Measurements from ENCODE around the gene ZNRF3. TPM values are rescaled to one million over a fixed set of nuclear protein-coding genes. Genes with fewer than 3 reads are reported as not detected.

Gene ZNRF3
- total and polyA plus RNA-seq, 2 donors (not counting 1 experiment from before 2014, with no cell fraction given): 0.21 to 0.71 TPM

GRCh38 chr22:29050457-29050856 lies 167.1 kb downstream of the ZNRF3 start:
- intact Hi-C loops (cut with micrococcal nuclease): no loop called here
- peaks cover under 1% of the 10 kb centered on the region for H3K27me3 Mint-ChIP-seq
- no peak overlapping the region for H3K9ac ChIP-seq (ENCODE audit: low read length)
- H3K27ac ChIP-seq (ENCODE audit: low read length in 2 of 2): no peak overlapping the region
- POLR2A ChIA-PET: no interaction called here
- H3K4me3 Mint-ChIP-seq: no peak overlapping the region
- H3K27ac Mint-ChIP-seq: no peak overlapping the region
- no peaks in the 10 kb centered on the region for H4K20me1 ChIP-seq (ENCODE audit: control insufficient read depth, insufficient read depth, low read length, poor library complexity, severe bottlenecking)
- no peaks in the 10 kb centered on the region for H3K79me2 ChIP-seq (ENCODE audit: control insufficient read depth, insufficient read depth, low read length)
- H3K36me3 ChIP-seq (replicated peaks in 1 of 2; ENCODE audit: control extremely low read depth in 1 of 2, control insufficient read depth in 1 of 2, extremely low read depth in 1 of 2, insufficient read depth in 2 of 2, low read length in 1 of 2): no peaks in the 10 kb centered on the region
- no peak overlapping the region for H3K4me2 ChIP-seq (replicated peaks; ENCODE audit: low read depth, low read length, poor library complexity, severe bottlenecking)
- H3K9me3 Mint-ChIP-seq (ENCODE audit: insufficient read depth): no peaks in the 10 kb centered on the region
- no peaks in the 10 kb centered on the region for H3K27me3 ChIP-seq (replicated peaks in 1 of 4; ENCODE audit: control extremely low read depth in 1 of 4, control insufficient read depth in 3 of 4, insufficient read depth in 4 of 4, low read length in 3 of 4)
- H3K4me1 ChIP-seq (ENCODE audit: control insufficient read depth in 2 of 2, insufficient read depth in 2 of 2, low read length in 2 of 2): no peaks in the 10 kb centered on the region
- no peaks in the 10 kb centered on the region for H3K9me3 ChIP-seq (ENCODE audit: control extremely low read depth in 1 of 3, control insufficient read depth in 2 of 3, insufficient read depth in 1 of 3, low read length in 2 of 3)
- H3K4me3 ChIP-seq (ENCODE audit: control extremely low read depth in 1 of 5, extremely low read depth in 1 of 5, insufficient read depth in 1 of 5, low read depth in 2 of 5, low read length in 4 of 5): no peak overlapping the region
- H3K4me1 Mint-ChIP-seq: no peaks in the 10 kb centered on the region
- CTCF ChIA-PET: no interaction called here
- no peak for TF ChIP-seq EZH2 (IDR thresholded peaks at IDR 0.05; ENCODE audit: borderline replicate concordance, insufficient read depth, low read depth, low read length, poor library complexity, severe bottlenecking)
- TF ChIP-seq CTCF (IDR thresholded peaks at IDR 0.05): no peak
- DNase-seq (no peak), ATAC-seq (ENCODE audit: low read depth) (no peak)
- no peak overlapping the region for H2AFZ ChIP-seq (ENCODE audit: insufficient read depth, low read depth, low read length, poor library complexity, severe bottlenecking)
- WGBS (ENCODE audit: insufficient coverage): 95% methylated on average over 24 of the region's 24 CpGs

GRCh38 chr22:29053048-29053702 lies 169.8 kb downstream of the ZNRF3 start:
- Mint-ChIP-seq H3K27me3 (peaks cover 10% of the 10 kb centered on the region), H3K27ac (no peak overlapping the region), H3K4me3 (no peak overlapping the region), H3K9me3 (ENCODE audit: insufficient read depth) (no peaks in the 10 kb centered on the region), H3K4me1 (no peaks in the 10 kb centered on the region)
- H3K36me3 ChIP-seq (replicated peaks in 1 of 2; ENCODE audit: control extremely low read depth in 1 of 2, control insufficient read depth in 1 of 2, extremely low read depth in 1 of 2, insufficient read depth in 2 of 2, low read length in 1 of 2): no peaks in the 10 kb centered on the region
- TF ChIP-seq EZH2 (IDR thresholded peaks at IDR 0.05; ENCODE audit: borderline replicate concordance, insufficient read depth, low read depth, low read length, poor library complexity, severe bottlenecking) (no peak), CTCF (IDR thresholded peaks at IDR 0.05) (no peak)
- ChIA-PET CTCF (interaction anchor here (0.5 to 0.7 kb wide), 2 partner anchors 1032 to 1347 kb away, joined by 3 to 5 read pairs; no protein-coding TSS in a partner anchor), POLR2A (no interaction called here)
- no peak overlapping the region for H3K4me2 ChIP-seq (replicated peaks; ENCODE audit: low read depth, low read length, poor library complexity, severe bottlenecking)
- H4K20me1 ChIP-seq (ENCODE audit: control insufficient read depth, insufficient read depth, low read length, poor library complexity, severe bottlenecking): no peaks in the 10 kb centered on the region
- DNase-seq: no peak
- WGBS (ENCODE audit: insufficient coverage): 97% methylated on average over 8 of the region's 8 CpGs
- H3K9me3 ChIP-seq (ENCODE audit: control extremely low read depth in 1 of 3, control insufficient read depth in 2 of 3, insufficient read depth in 1 of 3, low read length in 2 of 3): no peaks in the 10 kb centered on the region
- H3K9ac ChIP-seq (ENCODE audit: low read length): no peak overlapping the region
- ATAC-seq (ENCODE audit: low read depth): no peak
- H3K4me1 ChIP-seq (ENCODE audit: control insufficient read depth in 2 of 2, insufficient read depth in 2 of 2, low read length in 2 of 2): no peaks in the 10 kb centered on the region
- H2AFZ ChIP-seq (ENCODE audit: insufficient read depth, low read depth, low read length, poor library complexity, severe bottlenecking): no peak overlapping the region
- no peaks in the 10 kb centered on the region for H3K79me2 ChIP-seq (ENCODE audit: control insufficient read depth, insufficient read depth, low read length)
- no peak overlapping the region for H3K4me3 ChIP-seq (ENCODE audit: control extremely low read depth in 1 of 5, extremely low read depth in 1 of 5, insufficient read depth in 1 of 5, low read depth in 2 of 5, low read length in 4 of 5)
- H3K27ac ChIP-seq (ENCODE audit: low read length in 2 of 2): no peak overlapping the region
- intact Hi-C loops (cut with micrococcal nuclease): no loop called here
- peaks cover 0 to 2% (median 0%) of the 10 kb centered on the region in 4 experiments for H3K27me3 ChIP-seq (replicated peaks in 1 of 4; ENCODE audit: control extremely low read depth in 1 of 4, control insufficient read depth in 3 of 4, insufficient read depth in 4 of 4, low read length in 3 of 4)
